ENCODE results near the gene GLE1. TPM values are rescaled to one million over a fixed set of nuclear protein-coding genes. Genes with fewer than 3 reads are reported as not detected.

The GLE1 gene
- total RNA-seq, 1 experiment from 2014 or later, result 34.1 TPM

DNA sequence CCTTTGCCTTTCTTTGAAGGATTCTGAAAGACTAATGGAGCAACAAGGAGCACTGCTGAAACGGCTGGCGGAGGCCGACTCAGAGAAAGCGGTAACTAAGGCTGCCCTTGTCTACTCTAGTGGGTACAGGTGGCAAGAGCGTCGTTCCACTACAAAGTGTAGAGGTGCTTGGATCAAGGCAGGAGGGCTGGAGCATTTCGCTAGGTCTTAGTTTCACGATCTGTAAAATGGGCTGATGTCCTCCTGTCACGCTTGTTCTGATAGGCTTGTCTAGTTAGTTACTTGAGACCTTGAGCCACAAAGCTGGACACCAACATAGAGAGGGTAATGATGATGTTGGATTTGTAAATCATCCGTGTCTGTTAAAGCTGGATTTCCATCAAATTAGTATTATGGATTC, 23.0 kb upstream of the GLE1 start:
- H3K9me3 Mint-ChIP-seq (ENCODE audit: unreplicated experiment), result no peaks in the 10 kb centered on the region
- ChIA-PET POLR2A (interaction anchor here (0.6 kb wide), 1 partner anchor 20 kb away, joined by 3 read pairs; no protein-coding TSS in a partner anchor), CTCF (interaction anchor here (0.6 kb wide), 1 partner anchor 125 kb away, joined by 3 read pairs; no protein-coding TSS in a partner anchor)
- no peaks in the 10 kb centered on the region for H3K4me1 Mint-ChIP-seq (ENCODE audit: insufficient read depth, unreplicated experiment)
- TF ChIP-seq, protein P1, sequence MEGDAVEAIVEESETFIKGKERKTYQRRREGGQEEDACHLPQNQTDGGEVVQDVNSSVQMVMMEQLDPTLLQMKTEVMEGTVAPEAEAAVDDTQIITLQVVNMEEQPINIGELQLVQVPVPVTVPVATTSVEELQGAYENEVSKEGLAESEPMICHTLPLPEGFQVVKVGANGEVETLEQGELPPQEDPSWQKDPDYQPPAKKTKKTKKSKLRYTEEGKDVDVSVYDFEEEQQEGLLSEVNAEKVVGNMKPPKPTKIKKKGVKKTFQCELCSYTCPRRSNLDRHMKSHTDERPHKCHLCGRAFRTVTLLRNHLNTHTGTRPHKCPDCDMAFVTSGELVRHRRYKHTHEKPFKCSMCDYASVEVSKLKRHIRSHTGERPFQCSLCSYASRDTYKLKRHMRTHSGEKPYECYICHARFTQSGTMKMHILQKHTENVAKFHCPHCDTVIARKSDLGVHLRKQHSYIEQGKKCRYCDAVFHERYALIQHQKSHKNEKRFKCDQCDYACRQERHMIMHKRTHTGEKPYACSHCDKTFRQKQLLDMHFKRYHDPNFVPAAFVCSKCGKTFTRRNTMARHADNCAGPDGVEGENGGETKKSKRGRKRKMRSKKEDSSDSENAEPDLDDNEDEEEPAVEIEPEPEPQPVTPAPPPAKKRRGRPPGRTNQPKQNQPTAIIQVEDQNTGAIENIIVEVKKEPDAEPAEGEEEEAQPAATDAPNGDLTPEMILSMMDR (IDR thresholded peaks at IDR 0.05; ENCODE audit: unreplicated experiment), result no peak
- no TSS peak for BruUV-seq (replicated peaks)
- H3K27ac Mint-ChIP-seq (ENCODE audit: low read depth, unreplicated experiment), result no peak overlapping the region
- H3K4me3 Mint-ChIP-seq (ENCODE audit: unreplicated experiment), result no peak overlapping the region
- no peak for DNase-seq (ENCODE audit: unreplicated experiment)
- intact Hi-C loops (cut with micrococcal nuclease), result no loop called here
- peaks cover 63% of the 10 kb centered on the region for H3K36me3 Mint-ChIP-seq (ENCODE audit: insufficient read depth, unreplicated experiment)
- H3K27me3 Mint-ChIP-seq (ENCODE audit: insufficient read depth, unreplicated experiment), result no peaks in the 10 kb centered on the region

DNA sequence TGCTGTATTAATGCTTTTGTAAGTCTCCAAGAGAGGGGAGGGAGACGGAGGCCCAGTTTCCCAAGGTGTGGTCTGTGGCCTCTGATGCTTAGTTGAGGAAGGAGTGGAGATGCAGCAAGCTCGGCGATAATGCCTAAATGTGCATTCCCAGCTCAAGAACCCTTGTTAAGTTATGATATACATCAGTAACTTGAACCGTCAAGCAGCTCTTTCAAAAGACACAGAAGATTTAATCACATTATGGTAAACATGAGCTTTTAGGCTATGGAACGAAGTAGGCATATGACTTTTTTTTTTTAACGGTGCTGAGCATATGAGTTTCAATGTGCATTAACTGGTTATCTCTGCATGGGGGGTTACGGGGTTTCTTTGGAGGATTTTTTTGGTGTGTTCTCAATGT, 22.3 kb upstream of the GLE1 start:
- Mint-ChIP-seq H3K4me1 (ENCODE audit: insufficient read depth, unreplicated experiment) (no peaks in the 10 kb centered on the region), H3K27ac (ENCODE audit: low read depth, unreplicated experiment) (no peak overlapping the region), H3K4me3 (ENCODE audit: unreplicated experiment) (no peak overlapping the region), H3K27me3 (ENCODE audit: insufficient read depth, unreplicated experiment) (no peaks in the 10 kb centered on the region), H3K9me3 (ENCODE audit: unreplicated experiment) (no peaks in the 10 kb centered on the region), H3K36me3 (ENCODE audit: insufficient read depth, unreplicated experiment) (peaks cover 67% of the 10 kb centered on the region)
- intact Hi-C loops (cut with micrococcal nuclease), result no loop called here
- DNase-seq (ENCODE audit: unreplicated experiment), result no peak
- ChIA-PET POLR2A (interaction anchor here (0.6 kb wide), 1 partner anchor 20 kb away, joined by 3 read pairs; no protein-coding TSS in a partner anchor), CTCF (interaction anchor here (0.6 kb wide), 2 partner anchors 9 to 125 kb away, joined by 3 read pairs; no protein-coding TSS in a partner anchor)
- TF ChIP-seq, protein P1 (IDR thresholded peaks at IDR 0.05; ENCODE audit: unreplicated experiment), result no peak
- no TSS peak for BruUV-seq (replicated peaks)

DNA sequence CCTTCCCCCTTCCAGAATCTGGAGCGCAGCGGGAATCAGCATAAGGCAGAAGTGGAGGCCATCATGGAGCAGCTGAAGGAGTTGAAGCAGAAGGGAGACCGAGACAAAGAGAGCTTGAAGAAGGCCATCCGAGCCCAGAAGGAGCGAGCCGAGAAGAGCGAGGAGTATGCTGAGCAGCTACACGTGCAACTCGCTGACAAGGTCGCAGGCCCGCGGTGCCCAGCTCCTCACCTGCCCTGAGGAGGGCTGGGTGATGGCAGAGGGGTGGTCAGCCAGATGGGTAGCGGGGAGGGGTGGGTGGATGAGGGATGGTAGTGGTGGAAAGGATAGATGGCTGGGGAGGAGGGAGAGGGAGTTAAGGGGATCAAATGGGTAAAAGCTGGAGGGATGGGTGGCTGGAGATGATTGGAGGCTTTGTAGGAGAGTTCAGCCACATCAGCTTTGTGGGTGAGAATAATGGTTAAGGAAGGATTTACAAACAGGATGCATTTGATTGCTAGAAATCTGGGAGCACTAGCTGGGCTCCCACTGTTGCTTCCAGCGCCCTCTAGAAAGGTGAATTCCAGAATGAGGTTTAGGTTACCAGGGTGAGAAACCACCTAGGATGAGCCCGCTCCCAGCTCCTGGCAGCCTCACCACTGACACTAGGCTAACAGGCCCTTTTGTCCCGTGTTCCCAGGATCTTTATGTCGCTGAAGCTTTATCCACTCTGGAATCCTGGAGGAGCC, 19.7 kb upstream of the GLE1 start:
- H3K9me3 Mint-ChIP-seq (ENCODE audit: unreplicated experiment), result no peaks in the 10 kb centered on the region
- POLR2A ChIA-PET, result interaction anchor here (1.2 kb wide), 1 partner anchor 36 kb away, joined by 3 read pairs; no protein-coding TSS in a partner anchor
- no TSS peak for BruUV-seq (replicated peaks)
- TF ChIP-seq, protein P1 (IDR thresholded peaks at IDR 0.05; ENCODE audit: unreplicated experiment), result no peak
- H3K27ac Mint-ChIP-seq (ENCODE audit: low read depth, unreplicated experiment), result no peak overlapping the region
- intact Hi-C loops (cut with micrococcal nuclease), result no loop called here
- DNase-seq (ENCODE audit: unreplicated experiment), result no peak
- no peaks in the 10 kb centered on the region for H3K27me3 Mint-ChIP-seq (ENCODE audit: insufficient read depth, unreplicated experiment)
- peaks cover 65% of the 10 kb centered on the region for H3K36me3 Mint-ChIP-seq (ENCODE audit: insufficient read depth, unreplicated experiment)
- no peak overlapping the region for H3K4me3 Mint-ChIP-seq (ENCODE audit: unreplicated experiment)
- no peaks in the 10 kb centered on the region for H3K4me1 Mint-ChIP-seq (ENCODE audit: insufficient read depth, unreplicated experiment)
- CTCF ChIA-PET, result interaction anchor here (0.5 to 0.6 kb wide), 2 partner anchors 133 to 272 kb away, joined by 3 read pairs; no protein-coding TSS in a partner anchor

DNA sequence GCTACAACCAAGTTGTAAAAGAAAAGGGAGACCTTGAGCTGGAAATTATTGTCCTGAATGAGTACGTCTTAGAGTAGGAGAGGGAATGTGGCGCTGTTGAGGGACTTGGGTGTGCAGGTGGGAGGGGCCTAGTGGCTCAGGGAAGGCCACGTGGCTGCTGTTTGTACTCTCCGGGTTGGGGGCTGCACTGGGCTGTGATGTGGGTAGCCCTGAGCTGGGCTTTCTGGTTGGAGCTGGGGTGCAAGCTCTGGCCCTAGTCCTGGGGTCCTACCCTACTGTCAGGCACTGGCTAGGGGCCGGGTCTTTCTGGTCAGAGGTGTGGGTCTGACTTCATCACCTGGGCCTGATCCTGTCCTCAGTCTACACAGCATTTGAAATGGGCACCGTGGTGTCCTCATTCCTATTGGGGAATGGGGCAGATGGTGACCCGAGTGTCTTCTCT, 19.1 kb upstream of the GLE1 start:
- Mint-ChIP-seq H3K4me3 (ENCODE audit: unreplicated experiment) (no peak overlapping the region), H3K4me1 (ENCODE audit: insufficient read depth, unreplicated experiment) (no peaks in the 10 kb centered on the region), H3K36me3 (ENCODE audit: insufficient read depth, unreplicated experiment) (peaks cover 65% of the 10 kb centered on the region), H3K9me3 (ENCODE audit: unreplicated experiment) (no peaks in the 10 kb centered on the region), H3K27ac (ENCODE audit: low read depth, unreplicated experiment) (no peak overlapping the region), H3K27me3 (ENCODE audit: insufficient read depth, unreplicated experiment) (no peaks in the 10 kb centered on the region)
- POLR2A ChIA-PET, result interaction anchor here (1.1 kb wide), 1 partner anchor 20 kb away, joined by 4 read pairs; the partner anchor contains the start of gene GLE1
- TF ChIP-seq, protein P1 (IDR thresholded peaks at IDR 0.05; ENCODE audit: unreplicated experiment), result no peak
- CTCF ChIA-PET, result interaction anchor here (0.6 kb wide), 1 partner anchor 122 kb away, joined by 3 read pairs; no protein-coding TSS in a partner anchor
- no TSS peak for BruUV-seq (replicated peaks)
- intact Hi-C loops (cut with micrococcal nuclease), result no loop called here
- DNase-seq (ENCODE audit: unreplicated experiment), result no peak
